Measurements from ENCODE around the gene MSI2.

MSI2 gene

DNA sequence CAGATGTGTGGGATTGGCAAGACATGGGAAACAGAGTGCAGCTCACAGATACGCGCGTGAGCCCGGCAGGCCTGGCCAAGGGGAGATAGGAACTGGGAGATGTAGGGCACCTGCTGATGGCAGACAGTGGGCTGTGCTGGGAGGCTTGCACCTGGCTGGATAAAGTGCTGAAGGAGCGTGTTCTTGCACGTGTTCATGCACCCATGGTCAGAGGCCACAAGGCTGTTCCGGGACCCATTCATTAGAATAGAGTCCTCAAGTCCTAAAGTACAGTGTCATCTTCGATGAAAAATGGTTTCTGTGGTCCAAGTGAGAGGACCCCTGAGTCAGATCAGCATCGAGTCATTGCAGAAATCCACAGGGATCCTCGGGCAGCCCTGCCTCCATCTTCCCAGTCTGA is 252.3 kb downstream of the MSI2 start:
- no peak for DNase-seq (ENCODE audit: low read depth)

DNA sequence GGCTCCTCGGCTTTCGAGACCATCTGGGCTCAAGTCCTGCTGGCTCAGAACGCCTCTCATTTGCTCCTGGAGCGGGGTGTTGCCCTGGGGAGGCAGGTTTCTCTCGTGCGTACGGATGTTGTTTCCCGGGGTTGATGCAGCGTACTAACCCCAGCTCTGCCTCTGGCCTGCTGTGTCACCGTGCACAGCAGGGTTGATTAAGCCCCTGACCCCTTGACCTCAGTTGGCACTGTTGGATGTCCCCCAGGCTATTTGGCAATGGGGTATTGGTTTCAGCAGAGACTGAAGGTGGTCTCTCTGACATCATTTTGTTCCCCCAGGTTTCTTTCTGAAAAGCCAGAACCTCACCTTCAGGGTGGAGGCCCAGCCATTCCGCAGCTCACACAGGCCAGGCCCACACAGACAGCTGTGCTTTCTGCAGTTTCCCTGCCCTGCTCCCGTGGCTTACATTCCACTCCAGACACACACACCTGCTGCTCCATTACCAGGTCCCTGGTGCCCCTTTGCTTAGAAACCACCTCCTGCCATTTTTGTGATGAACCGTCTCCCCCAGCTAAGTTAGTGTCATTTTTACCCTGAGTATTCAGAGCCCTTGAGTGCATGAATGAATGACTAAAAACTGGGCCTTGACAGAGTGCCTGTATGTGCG is 255.3 kb downstream of the MSI2 start:
- DNase-seq (ENCODE audit: low read depth) = no peak

DNA sequence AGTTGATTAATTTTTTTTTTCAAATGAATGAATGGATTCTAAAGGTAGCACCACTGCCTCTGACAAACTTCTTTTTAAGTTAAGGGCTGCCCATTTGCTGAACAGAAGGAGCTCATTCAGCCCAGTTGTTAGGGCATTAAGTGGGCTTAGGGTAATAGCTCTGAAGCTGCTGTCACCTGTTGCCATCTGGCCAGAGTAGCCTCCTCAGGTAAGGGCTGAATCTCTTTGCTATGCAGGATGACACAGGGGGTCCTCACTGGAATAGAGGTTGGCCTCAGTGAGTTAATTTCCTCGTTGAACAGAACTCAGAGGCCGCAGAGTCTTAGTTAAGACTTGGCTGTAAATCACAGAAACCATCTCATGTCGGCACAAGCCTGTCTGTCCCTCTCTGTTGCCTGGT is 255.9 kb downstream of the MSI2 start:
- no peak for DNase-seq (ENCODE audit: low read depth)

- DNase-seq (ENCODE audit: low read depth) = no peak
Observed at GRCh38 chr17:57512691-57513090, 256.4 kb downstream of the MSI2 start.

- no peak for DNase-seq (ENCODE audit: low read depth)
Observed at GRCh38 chr17:57513569-57513968, 257.2 kb downstream of the MSI2 start.

- DNase-seq (ENCODE audit: low read depth) = no peak
Observed at GRCh38 chr17:57514614-57515013, 258.3 kb downstream of the MSI2 start.

- DNase-seq (ENCODE audit: low read depth) = no peak
Observed at GRCh38 chr17:57515662-57516211, 259.4 kb downstream of the MSI2 start.

DNA sequence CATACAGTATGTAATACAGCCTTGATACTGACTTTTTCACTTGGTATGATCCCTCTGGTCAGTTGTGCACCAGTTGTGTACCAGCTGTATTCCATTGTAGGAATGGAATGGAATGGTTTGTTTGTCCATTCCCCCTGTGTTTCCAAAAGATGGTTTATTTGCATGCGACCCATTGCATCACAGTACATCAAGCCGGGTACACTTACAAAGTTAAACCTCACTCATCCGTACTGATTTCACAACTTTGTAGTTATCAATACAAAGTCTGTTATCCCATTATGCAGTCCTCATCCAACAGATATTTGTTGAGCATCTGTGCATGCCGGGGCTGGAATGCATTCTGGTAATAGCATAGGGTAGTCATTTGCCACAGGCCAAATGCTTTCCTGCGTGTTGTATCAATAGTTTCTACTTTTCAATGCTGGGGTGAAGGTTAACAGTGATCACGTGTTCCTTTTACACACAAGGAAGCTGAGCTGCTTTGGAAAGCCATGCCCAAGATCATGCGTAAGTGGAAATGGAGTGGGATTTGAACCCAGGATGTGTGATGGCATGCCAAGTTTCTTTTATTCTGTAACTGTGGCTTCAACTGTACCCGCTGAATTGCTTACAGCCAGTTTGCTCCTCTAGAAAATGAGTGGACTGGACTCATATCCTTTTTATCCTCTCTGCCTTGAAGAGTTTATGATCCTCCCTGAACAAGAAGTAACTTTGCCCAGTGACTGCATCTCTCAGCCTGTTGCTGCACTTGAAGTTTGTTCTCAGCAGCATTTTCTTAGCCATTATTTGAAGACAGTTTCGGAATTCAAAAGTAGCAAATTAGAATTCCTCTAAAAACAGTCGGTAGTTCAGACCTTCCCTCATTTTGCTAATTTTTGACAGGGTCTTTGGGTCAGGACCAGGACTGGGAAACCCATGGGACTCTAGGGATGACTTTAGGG is 260.2 kb downstream of the MSI2 start:
- DNase-seq (ENCODE audit: low read depth) = no peak

GRCh38 chr17:57517273-57517631 is 260.9 kb downstream of the MSI2 start:
- no peak for DNase-seq (ENCODE audit: low read depth)

DNA sequence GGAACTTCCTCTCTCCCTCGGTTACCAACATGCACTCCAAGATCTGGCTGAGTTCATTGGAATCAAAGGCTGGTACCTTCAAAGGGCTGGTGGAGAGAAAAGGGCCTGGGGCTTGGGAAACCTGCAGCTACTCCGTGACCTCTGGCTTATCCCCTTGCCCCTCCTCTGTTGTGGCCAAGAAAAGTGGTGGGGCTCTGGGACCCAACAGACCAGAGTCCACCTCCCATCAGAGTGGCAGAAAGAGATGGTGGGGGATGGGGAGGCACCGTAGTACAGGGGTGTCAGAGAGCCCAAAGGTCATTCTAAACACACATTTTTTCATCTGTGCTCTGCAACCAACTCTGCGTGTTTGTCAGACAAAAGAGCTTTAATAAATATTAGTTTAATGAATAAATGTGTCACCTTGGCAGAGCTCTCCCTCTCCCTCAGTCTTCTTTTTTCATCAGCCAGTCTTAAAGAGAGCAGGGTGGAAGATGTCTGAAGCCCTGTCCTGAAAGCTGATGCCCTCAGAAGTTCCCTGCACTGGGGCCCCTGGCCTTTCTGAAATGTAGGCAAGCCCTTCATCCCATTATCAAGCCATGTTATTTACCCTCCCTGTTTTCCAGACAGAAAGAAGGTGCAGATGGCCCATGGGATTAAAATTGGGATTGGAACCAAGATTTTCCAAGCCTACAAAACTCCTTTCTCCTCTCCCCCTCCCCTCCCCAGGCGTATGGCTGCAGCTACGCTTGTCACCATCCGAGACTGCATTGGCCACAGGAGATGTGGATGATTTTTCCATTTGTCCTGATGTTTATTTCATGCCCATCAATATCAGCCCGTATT is 261.5 kb downstream of the MSI2 start:
- no peak for DNase-seq (ENCODE audit: low read depth)

- DNase-seq (ENCODE audit: low read depth) = no peak
Observed at GRCh38 chr17:57518587-57519581, 262.6 kb downstream of the MSI2 start.

DNA sequence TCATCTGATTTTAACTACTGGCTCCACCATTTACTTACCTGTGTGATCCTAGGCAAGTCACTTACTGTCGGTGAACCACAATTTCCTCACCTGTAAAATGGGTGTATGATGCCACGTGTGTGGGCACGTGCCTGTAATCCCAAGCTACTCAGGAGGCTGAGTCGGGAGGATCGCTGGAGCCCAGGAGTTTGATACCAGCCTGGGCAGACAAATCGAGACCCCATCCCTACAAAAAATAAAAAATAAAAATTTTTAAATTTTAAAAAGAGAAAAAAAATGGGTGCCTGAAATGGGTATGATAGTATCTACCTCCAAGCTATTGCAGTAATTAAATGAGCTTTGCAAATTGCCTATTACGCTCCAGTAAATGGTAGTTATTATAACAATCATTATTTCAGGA is 263.5 kb downstream of the MSI2 start:
- DNase-seq (ENCODE audit: low read depth) = no peak

DNA sequence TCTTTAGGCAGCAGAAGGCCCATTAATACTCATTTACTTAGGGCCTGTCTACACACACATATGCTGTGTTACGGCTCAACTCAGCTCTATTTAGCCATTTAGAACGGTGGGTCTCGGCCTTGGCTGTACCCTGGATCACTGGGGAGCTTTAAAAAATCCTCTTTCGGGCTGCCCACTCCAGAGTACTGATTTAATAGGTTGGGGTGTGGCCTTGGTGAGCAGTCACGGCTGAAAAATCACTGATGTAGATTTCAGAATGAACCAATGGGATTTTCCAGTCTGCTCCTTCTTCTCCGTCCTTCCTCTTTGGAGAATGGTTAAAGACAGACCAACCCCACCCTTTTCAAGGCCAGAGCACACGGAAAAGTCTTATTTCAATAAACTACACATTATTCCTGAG is 265.3 kb downstream of the MSI2 start:
- no peak for DNase-seq (ENCODE audit: low read depth)

- DNase-seq (ENCODE audit: low read depth) = no peak
Observed at GRCh38 chr17:57522042-57523005, 266.0 kb downstream of the MSI2 start.

DNA sequence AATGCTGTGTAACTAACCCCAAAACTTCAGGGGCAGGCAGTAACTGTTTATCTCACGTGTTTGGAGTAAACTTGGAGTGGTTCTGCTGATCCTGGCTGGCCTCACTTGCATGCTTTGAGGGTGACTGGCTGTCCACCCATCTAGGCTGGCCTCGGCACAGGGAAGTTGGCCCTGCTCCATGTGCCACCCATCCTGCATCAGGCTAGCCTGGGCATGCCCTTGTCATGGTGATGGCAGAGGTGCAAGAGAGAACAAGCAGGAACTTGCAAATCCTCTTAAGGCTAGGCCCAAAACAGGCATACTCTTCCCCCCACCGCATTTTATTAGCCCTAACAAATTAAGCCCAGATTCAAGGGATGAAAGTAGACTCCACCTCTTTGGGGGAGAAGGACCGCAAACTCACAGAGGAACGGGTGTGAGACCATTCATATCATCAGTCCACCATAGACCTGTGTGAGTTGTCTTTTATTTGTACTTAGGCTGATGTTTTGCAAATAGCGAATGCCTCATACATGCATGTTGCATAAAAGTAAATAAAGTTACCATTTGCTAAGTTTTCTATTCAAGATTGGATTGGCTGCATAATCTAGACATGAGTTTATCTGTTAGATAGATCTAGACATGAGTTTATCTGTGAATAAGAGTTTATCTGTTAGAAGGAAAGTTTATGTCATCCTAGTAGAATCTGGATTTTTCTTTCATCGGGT is 267.8 kb downstream of the MSI2 start:
- DNase-seq (ENCODE audit: low read depth) = no peak

DNA sequence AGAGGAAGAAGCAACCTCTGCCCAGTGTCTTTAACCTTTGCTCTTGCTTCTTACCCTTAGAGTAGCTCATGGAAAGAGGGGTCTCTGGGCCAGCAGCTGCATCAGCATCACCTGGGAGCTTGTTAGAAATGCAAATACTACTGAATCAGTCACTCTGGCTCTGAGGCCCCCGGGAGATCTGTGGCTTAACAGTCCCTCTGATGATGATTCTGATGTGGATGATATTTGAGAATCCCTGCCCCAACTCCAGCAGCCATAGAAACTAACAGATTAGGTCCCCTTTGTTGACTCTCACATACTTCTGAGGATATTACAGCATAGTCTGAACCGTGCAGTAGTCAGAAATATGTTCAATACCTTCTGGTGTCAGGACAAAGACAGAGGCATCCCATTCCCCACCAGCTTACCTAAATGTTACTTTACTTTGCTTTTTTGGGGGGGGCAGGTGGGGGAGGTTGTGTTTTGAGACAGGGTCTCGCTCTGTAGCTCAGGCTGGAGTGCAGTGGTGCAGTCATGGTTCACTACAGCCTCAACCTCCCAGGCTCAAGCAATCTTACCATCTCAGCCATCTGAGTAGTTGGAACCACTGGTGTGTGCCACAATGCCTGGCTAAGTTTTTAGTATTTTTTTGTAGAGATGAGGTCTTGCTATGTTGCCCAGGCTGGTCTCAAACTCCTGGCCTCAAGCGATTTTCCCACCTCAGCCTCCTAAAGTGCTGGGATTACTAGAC is 268.7 kb downstream of the MSI2 start:
- DNase-seq (ENCODE audit: low read depth) = no peak

GRCh38 chr17:57527221-57528057 is 271.1 kb downstream of the MSI2 start:
- DNase-seq (ENCODE audit: low read depth) = no peak

DNA sequence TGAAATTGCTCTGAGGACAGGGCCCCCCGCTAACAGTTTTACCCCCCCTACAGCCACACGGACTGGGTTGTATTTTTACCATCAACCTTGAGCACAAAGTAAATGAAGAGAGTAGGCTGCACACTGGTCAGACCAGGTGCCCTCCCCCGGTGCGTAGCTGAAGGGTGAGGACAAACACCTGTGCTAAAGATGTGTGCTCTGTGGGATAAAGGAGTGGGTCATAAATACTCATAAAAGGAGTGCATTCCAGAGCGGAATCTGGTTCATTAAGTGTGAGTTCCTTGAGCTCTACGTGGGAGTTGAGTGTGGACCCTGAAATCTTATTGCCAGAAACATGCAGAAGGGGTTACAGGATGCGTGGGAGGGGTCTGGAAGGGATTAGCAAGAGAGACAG is 271.7 kb downstream of the MSI2 start:
- no peak for DNase-seq (ENCODE audit: low read depth)

All from activated T-cell treated with anti-CD3 and anti-CD28 coated beads for 1 hour (primary cell).